Measurements from ENCODE around the gene NONO.
A peak's percentile ranks its signal among the peaks of the same experiment; 100 is the strongest.

NONO gene

GRCh38 chrX:71283403-71284143 is at the start of gene NONO:
Gene NONO (plus strand): TSS chrX:71283635. CDS start chrX:71290638, 7,003 bp downstream.
- DNase-seq (ENCODE audit: extremely low read depth, low read depth), result peak; percentile 96
- peak; percentile 17 for TF ChIP-seq CTCF (IDR thresholded peaks at IDR 0.05; ENCODE audit: low read depth, low read length)

- no peak for TF ChIP-seq CTCF (IDR thresholded peaks at IDR 0.05; ENCODE audit: low read depth, low read length)
- no peak for DNase-seq (ENCODE audit: extremely low read depth, low read depth)
Observed at GRCh38 chrX:71235482-71235881, 48.0 kb upstream of the NONO start.

- no peak for TF ChIP-seq CTCF (IDR thresholded peaks at IDR 0.05; ENCODE audit: low read depth, low read length)
- DNase-seq (ENCODE audit: extremely low read depth, low read depth), result no peak
Observed at GRCh38 chrX:71236836-71237235, 46.6 kb upstream of the NONO start.

- DNase-seq (ENCODE audit: extremely low read depth, low read depth), result no peak
- TF ChIP-seq CTCF (IDR thresholded peaks at IDR 0.05; ENCODE audit: low read depth, low read length), result no peak
Observed at GRCh38 chrX:71239781-71240180, 43.7 kb upstream of the NONO start.

GRCh38 chrX:71241301-71241700 is 42.1 kb upstream of the NONO start:
- DNase-seq (ENCODE audit: extremely low read depth, low read depth), result no peak

GRCh38 chrX:71244359-71245128 is 38.9 kb upstream of the NONO start:
- TF ChIP-seq CTCF (IDR thresholded peaks at IDR 0.05; ENCODE audit: low read depth, low read length), result no peak
- no peak for DNase-seq (ENCODE audit: extremely low read depth, low read depth)

More at GRCh38 chrX:71241301-71241700, 42.1 kb upstream of the NONO start:
- TF ChIP-seq CTCF (IDR thresholded peaks at IDR 0.05; ENCODE audit: low read depth, low read length), result no peak

GRCh38 chrX:71245159-71245558 is 38.3 kb upstream of the NONO start:
- TF ChIP-seq CTCF (IDR thresholded peaks at IDR 0.05; ENCODE audit: low read depth, low read length), result no peak
- DNase-seq (ENCODE audit: extremely low read depth, low read depth), result no peak
